Endometrial microvascular endothelial cells (primary cell): ENCODE measurements around the gene TBX10. TPM values are rescaled to one million over a fixed set of nuclear protein-coding genes. Genes with fewer than 3 reads are reported as not detected.
"Not testable (repeated sequence)": the region's sequence is repeated elsewhere in the genome, so short reads cannot be mapped to it uniquely, and the experiment has no call there.

Experiments
- in situ Hi-C: cut with HindIII; loops from 2 replicates; pipeline ENCODE4 v1.10.0; 2017; ENCODE audit warnings: low sequenced_read_pairs, low pct_unique_long_range_greater_than_20kb; ENCODE audit errors: inconsistent ontology term
- total RNA-seq: library from RNA; depleted of rRNA; stranded (reverse); fragments of >200 nt; gene quantifications from one replicate; pipeline ENCODE4 v1.2.3, GENCODE V29; 2015; ENCODE audit errors: inconsistent ontology term

TBX10 gene
- total RNA-seq, 1 donor from 2014 or later: not detected

DNA sequence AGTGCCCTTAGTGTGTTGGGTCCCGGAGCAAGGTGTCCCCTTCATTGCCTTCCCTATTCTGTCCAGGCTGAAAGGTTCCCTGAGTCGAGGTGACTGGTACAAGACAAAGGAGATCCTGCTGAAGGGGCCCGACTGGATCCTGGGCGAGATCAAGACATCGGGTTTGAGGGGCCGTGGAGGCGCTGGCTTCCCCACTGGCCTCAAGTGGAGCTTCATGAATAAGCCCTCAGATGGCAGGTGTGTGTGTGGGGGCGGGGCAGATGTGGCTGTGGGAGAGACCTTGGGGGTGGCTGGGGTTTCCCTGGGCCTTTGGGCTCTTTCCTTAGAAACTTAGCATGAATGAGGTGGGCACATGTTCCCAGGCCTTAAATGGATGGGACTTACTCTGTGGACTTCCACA is 31.1 kb downstream of the TBX10 start:
- in situ Hi-C loops: no loop called here

DNA sequence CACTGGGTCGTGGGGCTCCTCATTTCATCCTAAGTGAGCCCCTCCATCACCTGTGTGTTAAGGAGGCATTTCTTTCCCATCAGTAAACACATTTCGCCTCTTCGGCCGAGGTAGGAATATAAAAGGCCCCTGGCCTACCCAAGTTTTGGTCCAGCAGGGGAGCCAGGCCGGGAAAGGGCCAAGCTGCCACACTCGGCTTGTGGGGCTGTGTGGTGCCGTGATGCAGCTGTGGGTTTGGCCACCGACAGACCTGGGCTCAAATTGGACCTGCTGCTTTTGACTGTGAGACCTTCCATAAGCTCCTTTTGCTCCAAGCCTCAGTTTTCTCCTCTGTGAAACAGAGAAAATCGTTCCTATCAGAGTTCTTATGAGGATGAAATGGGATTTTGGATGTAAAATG is 32.1 kb downstream of the TBX10 start:
- in situ Hi-C loops: no loop called here

DNA sequence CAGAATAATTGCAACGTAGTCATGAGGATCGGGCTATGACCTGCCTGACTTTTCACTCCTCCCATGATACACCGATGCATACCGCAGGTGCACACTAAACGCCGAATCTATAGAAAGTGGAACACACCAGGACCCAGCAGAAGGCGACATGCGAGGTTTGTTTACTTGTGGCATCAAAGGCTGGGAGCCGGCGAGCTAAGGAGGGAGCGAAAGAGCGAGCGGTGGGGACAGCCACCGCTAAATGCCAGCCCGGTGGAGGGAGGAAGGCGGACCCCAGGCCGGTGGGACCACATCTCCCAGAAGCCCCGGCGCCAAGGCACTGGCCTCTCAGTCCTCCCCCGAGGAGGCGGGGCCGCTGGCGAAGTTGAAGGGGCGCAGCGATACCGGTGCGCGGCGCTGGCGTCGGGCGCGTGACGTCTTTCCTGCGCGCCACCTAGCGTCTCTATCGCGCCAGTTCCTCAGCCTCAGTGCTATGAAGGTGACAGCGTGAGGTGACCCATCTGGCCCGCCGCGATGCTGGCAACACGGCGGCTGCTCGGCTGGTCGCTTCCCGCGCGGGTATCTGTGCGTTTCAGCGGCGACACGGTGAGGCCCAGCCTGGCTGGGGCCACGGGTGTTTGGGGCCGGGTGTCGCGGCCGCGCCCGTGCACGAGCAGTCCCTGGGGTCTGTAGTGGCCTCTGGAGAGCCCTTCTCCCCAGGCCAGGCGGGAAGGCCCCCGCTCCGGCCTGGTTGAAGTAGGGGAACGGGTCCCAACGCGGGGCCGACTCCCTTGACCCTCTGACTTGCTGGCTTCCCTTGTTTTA is 32.9 kb downstream of the TBX10 start, which contains the start of gene NDUFV1:
Gene NDUFV1 (plus strand): TSS at position 445 of the 804 bp plus-strand sequence. CDS start 69 bp downstream, at position 514.
- in situ Hi-C loops: no loop called here

DNA sequence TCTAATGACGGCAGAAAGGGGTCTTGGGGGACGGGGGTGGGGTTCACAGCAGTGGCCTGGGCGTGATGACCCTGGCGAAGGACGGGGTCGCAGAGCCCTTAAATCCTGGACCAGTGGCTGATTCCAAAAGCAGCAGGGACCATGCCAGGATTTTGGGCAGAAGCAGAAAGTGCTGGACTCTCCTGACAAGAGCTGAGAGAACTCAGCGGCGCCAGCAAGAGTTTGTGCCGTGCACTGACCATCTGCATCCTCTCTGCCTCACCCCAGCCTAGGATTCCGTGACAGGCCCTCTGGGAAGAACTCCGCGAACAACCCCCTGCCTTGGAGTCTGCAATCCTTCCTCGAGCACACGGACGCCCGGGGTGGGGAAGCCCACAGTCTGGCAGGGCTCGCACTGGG is 33.5 kb downstream of the TBX10 start:
- in situ Hi-C loops: no loop called here

DNA sequence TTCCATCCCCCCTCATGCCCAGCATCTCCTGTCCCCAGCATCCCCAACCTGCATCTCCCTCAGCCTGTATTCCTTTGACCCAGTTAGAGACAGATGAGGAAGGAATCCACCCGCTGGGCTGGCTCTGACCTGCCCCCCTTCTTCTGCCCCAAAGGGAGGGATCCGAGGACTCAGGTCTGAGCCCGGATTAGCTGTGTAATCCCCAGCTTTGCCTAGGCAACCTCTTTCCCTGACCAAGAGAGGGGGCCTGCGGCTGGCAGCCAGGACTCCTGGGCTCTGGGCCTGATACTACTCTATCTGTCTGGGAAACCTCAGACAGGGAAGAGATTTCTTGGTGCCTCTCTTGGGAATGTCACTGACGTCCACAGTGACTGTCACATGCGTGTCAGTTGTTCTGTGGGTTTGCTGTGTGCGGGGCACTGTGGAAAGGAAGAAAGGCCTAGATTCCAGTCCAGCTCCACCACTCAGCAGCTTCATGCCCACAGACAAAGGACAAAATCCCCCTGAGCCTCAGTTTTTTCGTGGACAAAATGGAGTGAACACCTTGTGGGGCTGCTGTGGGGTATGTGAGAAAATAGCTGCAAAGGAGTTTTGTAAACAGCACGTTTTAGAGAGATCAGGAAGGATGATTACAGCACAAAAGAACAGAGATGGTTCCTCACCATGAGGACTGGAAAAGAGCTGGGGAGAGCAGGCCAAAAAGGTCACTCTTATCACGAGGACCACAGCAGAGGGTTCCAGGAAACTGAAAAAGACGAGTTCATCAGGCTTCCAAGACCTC is 34.1 kb downstream of the TBX10 start:
- in situ Hi-C loops: no loop called here

DNA sequence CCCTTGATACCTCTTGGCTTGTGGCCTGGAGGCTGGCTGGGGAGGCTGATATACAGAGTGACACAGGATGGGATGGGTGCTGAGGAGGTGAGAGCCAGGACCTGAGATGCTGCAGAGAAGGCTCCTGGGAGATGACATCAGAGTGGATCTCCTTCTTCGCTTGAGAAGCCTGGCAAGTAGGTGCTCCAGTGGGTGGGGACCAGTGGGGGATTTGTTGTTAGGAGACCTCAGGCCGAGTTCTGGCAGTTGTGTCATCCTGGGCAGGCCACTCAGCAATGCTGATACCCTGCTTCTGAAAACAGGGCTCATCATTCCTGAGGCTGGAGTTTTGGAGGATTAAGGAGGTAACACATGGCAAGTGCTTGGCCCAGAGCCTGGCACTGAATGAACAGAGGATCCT is 34.7 kb downstream of the TBX10 start:
- in situ Hi-C loops: no loop called here

DNA sequence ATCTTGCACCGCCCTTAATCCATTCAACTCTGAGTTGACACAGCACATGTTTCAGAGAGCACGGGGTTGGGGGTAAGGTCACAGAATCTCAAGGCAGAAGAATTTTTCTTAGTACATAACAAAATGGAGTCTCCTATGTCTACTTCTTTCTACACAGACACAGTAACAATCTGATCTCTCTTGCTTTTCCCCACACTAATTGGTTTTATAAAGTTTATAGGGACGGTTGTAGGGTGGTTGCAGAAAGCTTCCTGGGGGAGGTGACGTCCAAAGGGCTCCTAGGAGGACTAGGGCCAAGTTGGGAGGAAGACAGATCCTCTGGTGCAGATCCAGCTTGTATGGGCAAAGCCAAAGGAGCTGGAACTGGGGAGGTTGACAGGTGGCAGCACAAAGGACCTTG is 35.4 kb downstream of the TBX10 start:
- in situ Hi-C loops: not testable (repeated sequence)

DNA sequence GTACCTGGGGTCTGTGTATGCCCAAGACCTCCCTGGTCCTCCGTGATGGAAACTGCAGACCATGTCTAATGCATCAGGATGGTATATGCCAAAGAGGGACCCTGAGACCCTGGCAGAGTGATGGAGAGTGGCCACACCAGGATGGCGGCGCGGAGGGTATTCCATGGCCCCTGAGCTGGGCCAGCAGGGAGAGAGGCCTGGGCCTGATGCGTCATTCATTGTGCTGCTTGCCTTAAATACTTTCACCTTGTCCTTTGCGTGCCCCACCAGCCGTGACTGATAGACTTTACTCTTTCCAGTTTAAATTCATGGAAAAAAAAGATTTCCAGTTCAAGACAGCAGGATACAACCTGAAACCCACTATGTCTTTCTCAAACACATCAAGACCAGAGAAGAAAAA is 38.5 kb downstream of the TBX10 start:
- in situ Hi-C loops: no loop called here

DNA sequence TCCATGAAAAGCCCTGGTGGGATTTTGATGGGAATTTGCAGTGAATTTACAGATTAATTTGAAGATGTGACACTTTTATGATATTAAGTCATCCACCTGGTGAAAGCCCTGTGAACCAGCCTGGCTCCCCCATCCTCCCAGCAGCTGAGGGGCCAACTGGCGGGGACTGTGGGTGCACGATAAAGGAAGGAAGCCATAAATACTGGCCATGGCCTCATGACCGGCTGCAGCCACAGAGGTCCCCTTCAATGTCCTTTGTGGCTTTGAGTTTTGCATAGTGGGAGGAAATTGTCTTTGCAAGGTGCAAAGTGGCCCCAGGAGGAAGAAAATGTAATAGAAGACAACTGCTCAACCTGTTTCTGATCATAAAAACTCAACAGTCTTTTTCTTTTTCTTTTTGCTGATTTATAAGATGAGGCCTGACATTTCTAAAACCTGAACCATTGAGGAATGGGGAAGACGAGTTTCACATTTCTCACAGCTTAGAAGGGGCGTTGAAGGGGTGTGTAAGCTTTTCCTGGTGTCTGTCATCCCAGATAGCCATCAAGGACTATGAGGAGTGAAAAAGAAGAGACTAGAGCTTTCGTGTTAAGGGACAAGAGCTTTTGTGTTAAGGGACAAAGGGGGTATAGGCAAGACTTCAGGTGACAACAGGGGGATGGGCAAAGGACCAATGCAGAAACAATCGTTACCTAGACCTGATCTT is 39.1 kb downstream of the TBX10 start:
- in situ Hi-C loops: no loop called here

DNA sequence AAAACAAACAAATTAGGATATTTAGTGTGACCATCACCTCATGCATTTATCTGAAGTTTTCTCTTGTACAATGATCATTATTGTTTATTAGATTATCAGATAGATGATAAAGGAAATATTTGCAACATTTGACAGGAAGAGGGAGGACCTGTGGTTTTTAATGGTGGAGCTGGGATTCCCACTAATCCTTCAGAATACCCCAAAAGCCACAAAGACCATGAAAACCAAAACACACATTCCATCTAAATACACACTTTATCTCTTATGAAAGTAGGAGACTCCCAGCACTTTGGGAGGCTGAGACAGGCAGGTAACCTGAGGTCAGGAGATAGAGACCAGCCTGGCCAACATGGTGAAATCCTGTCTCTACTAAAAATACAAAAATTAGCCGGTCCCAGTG is 40.4 kb downstream of the TBX10 start:
- in situ Hi-C loops: no loop called here

DNA sequence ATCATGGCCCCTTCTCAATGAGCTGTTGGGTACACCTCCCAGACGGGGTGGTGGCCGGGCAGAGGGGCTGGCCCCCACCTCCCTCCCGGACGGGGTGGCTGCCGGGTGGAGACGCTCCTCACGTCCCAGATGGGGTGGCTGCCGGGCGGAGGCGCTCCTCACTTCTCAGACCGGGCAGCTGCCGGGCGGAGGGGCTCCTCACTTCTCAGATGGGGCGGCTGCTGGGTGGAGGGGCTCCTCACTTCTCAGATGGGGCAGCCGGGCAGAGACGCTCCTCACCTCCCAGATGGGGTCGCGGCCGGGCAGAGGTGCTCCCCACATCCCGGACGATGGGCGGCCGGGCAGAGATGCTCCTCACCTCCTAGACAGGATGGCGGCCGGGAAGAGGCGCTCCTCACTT is 41.6 kb downstream of the TBX10 start:
- in situ Hi-C loops: not testable (repeated sequence)

DNA sequence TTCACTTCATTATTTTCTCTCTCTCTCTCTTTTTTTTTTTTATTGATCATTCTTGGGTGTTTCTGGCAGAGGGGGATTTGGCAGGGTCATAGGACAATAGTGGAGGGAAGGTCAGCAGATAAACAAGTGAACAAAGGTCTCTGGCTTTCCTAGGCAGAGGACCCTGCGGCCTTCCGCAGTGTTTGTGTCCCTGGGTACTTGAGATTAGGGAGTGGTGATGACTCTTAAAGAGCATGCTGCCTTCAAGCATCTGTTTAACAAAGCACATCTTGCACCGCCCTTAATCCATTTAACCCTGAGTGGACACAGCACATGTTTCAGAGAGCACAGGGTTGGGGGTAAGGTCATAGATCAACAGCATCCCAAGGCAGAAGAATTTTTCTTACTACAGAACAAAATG is 42.1 kb downstream of the TBX10 start:
- in situ Hi-C loops: not testable (repeated sequence)

DNA sequence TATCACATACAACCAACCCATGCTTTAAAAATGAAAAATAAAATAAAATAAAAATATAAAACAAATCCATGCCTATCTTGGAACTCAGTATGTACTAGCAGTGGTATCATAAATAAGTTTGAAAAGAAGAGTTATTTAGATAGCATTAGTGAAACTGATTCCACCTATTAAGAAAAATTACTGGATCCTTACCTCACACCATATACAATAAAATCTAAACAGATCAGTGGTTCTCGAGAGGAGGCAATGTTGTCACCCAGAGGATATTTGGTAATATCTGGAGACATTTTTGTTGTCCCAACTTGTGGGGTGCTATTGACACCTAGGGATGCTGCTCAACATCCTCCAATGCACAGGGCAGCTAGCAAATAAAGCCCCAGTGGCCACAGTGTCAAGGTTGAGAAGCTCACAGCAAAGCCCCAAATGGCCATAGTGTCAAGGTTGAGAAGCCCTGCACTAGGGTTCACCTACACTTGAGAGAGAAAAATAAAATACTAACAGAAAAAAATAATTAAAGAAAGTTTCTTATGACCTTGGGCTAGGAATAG is 42.7 kb downstream of the TBX10 start:
- in situ Hi-C loops: no loop called here

DNA sequence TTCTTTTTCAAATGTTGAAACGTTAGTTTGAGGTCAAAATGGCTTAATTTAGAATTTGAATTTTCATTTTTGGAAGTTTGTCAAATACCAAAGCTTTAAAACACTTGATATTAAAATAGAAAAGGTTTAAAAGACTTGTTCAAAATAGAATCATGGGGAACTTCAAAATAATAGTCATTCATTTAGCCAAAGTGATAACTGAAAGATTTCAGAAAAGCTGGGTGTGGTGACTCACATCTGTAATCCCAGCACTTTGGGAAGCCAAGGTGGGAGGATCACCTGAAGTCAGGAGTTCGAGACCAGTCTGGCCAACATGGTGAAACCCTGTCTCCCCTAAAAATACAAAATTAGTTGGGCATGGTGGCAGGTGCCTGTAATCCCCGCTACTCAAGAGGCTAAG is 45.1 kb downstream of the TBX10 start:
- in situ Hi-C loops: no loop called here

DNA sequence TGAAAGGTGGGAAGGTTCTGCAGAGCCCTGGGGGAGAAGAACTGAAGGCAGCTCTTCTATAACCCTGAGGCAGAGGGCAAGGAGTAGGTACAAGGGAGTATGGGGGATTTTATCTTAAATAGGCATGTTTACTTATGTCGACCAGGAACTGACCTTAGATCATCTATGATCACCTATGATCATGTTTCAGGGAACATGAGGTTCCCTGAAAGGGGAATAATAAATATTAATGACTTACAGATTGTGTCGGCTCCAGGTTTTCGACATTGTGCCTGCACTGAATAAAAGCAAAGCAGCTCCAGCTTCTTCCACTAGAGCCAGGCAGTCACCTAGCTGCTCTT is 46.0 kb downstream of the TBX10 start:
- in situ Hi-C loops: no loop called here

DNA sequence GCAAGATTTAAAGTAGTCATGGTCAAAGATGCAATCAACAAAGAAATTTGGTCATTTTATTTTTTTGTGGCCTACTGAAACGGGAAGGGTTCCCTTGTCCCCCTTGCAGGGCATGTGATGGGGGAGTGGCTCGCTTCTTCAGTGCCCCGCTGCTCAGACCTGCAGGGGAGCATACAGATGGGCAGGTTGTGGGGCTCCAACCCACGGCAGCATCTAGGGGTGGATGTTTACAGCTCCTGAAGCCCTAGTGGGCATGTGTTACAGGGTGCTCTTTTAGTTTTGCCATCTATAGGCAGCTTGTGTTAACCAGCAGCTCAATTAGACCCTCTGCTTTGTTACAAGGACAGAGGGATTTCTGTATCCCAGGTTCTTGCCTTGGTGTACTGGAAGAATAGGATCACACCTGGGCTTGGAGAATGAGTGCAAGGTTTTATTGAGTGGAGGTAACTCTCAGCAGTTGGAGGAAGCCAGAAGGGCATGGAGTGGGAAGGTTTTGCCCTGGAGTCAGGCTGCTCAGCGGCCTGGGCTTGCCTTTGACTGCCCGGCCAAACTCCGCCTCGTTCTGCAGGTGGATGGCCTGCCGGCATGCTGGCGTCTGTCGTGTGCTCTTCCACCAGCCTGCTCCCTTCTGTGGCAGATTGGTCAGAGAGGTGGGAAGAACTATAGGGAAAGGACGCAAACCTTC is 46.5 kb downstream of the TBX10 start:
- in situ Hi-C loops: no loop called here

DNA sequence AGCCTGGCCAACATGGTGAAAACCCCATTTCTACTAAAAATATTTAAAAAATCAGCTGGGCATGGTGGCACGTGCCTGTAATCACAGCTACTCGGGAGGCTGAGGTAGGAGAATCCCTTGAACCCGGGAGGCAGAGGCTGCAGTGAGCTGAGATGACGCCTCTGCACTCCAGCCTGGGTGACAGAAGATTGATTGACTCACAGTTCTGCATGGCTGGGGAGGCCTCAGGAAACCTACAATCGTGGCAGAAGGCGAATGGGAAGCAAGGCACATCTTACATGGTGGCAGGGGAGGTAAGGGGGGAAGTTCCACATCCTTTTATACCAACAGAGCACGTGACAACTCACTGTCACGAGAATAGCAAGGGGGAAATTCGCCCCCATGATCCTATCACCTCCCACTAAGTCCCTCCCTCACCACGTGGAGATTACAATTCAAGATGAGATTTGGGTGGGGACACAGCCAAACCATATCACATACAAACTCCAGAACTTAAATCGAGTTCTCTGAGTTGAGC is 50.6 kb downstream of the TBX10 start:
- in situ Hi-C loops: not testable (repeated sequence)

DNA sequence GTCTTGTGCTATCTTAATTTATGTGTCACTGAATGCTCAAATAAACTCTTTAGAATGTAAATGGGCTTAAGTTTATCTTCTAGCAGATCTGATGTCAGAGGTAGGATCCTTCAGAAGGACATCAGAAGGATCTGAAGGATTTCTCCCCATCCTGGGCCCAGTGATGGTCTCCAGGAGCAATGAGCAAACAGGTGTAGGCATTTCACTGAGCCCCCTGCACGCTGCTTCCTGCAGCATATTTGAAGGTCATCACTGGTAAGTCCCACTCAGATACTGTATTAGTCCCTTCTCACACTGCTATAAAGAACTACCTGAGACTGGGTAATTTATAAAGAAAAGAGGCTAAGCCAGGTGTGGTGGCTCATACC is 51.4 kb downstream of the TBX10 start:
- in situ Hi-C loops: no loop called here
